Neural crest cell (in vitro differentiated cells): ENCODE data around the gene DDI1. TPM values are rescaled to one million over a fixed set of nuclear protein-coding genes. Genes with fewer than 3 reads are reported as not detected.

ENCODE experiments used
- DNase-seq: peaks from one replicate; pipeline ENCODE4 v3.0.0; 2021; ENCODE audit warnings: low read depth, mixed read lengths, low spot score
- H3K27ac Mint-ChIP-seq: one replicate; pipeline ENCODE4 v1.8.0; 2021; ENCODE audit warnings: mild to moderate bottlenecking, mixed read lengths; ENCODE audit not compliant: unreplicated experiment
- H3K27me3 Mint-ChIP-seq: 2 replicates; pipeline ENCODE4 v1.8.0; 2021; ENCODE audit warnings: low read depth, mild to moderate bottlenecking, mixed read lengths
- H3K36me3 Mint-ChIP-seq: 2 replicates; pipeline ENCODE4 v1.8.0; 2021; ENCODE audit warnings: low read depth, mild to moderate bottlenecking, mixed read lengths
- H3K4me1 Mint-ChIP-seq: 2 replicates; pipeline ENCODE4 v1.8.0; 2021; ENCODE audit warnings: mixed read lengths
- H3K4me3 Mint-ChIP-seq: one replicate; pipeline ENCODE4 v1.8.0; 2021; ENCODE audit warnings: mild to moderate bottlenecking, mixed read lengths
- H3K9me3 Mint-ChIP-seq: 2 replicates; pipeline ENCODE4 v1.8.0; 2021; ENCODE audit warnings: mixed read lengths
- CTCF ChIP-seq: fragments of 200-600 bp; sonication (generic); conservative IDR thresholded peaks from 2 replicates; pipeline ENCODE4 v1.5.0; 2021; ENCODE audit warnings: antibody characterized with exemption, mild to moderate bottlenecking
- total RNA-seq: library from RNA; stranded (reverse); gene quantifications from 2 replicates; pipeline ENCODE4 v1.2.1, GENCODE V29; 2021

The DDI1 gene
- total RNA-seq, 1 donor from 2014 or later: not detected

DNA sequence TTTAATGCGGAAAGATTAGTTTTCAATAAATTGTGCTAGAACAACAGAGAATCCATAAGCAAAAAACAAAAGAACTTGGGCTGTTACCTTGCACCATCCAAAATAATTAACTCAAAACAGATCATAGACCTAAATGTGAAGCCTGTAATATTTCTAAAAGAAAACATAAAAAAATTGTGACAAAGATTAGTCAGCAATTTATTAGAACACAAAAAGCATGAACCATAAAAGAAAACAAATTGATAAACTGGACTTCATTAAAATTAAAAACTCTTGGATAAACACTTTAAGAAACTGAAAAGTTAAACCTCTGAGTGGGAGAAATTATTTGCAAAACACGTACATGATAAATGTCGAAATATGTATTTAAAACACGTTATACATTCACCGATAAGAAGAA lies 21.5 kb downstream of the DDI1 start:
- H3K27me3 Mint-ChIP-seq: no peaks in the 10 kb centered on the region
- H3K9me3 Mint-ChIP-seq: no peaks in the 10 kb centered on the region
- H3K27ac Mint-ChIP-seq: no peak overlapping the region

GRCh38 chr11:104058680-104059079 lies 22.2 kb downstream of the DDI1 start:
- Mint-ChIP-seq H3K27ac (no peak overlapping the region), H3K36me3 (no peaks in the 10 kb centered on the region), H3K9me3 (no peaks in the 10 kb centered on the region), H3K4me1 (no peaks in the 10 kb centered on the region), H3K4me3 (no peak overlapping the region), H3K27me3 (no peaks in the 10 kb centered on the region)
- DNase-seq: no peak
- no peak for TF ChIP-seq CTCF

More for the DNA sequence above, 21.5 kb downstream of the DDI1 start:
- no peaks in the 10 kb centered on the region for H3K36me3 Mint-ChIP-seq
- H3K4me1 Mint-ChIP-seq: no peaks in the 10 kb centered on the region
- no peak for TF ChIP-seq CTCF
- DNase-seq: no peak
- no peak overlapping the region for H3K4me3 Mint-ChIP-seq

GRCh38 chr11:104060004-104060794 lies 23.8 kb downstream of the DDI1 start:
- no peak for DNase-seq
- no peak overlapping the region for H3K27ac Mint-ChIP-seq
- no peaks in the 10 kb centered on the region for H3K4me1 Mint-ChIP-seq
- no peaks in the 10 kb centered on the region for H3K27me3 Mint-ChIP-seq
- no peaks in the 10 kb centered on the region for H3K9me3 Mint-ChIP-seq
- H3K4me3 Mint-ChIP-seq: no peak overlapping the region
- H3K36me3 Mint-ChIP-seq: no peaks in the 10 kb centered on the region
- TF ChIP-seq CTCF: no peak

DNA sequence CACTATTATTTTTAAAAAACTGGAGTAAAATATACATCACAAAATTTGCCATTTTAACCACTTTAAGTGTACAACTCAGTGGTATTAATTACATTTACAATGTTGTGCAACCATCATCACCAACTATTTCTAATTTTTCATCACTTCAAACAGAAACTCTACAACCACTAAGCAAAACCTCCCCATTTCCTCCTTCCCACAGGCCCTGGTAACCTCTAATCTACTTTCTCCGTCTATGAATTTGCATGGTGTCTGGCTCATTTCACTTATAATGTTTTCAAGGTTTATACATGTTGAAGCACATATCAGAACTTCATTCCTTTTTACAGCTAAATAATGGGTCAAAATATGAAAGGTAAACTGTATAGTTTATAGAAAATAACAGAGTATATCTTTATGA lies 24.4 kb downstream of the DDI1 start:
- no peaks in the 10 kb centered on the region for H3K4me1 Mint-ChIP-seq
- H3K27me3 Mint-ChIP-seq: no peaks in the 10 kb centered on the region
- H3K4me3 Mint-ChIP-seq: no peak overlapping the region
- no peak for DNase-seq
- no peaks in the 10 kb centered on the region for H3K9me3 Mint-ChIP-seq
- no peaks in the 10 kb centered on the region for H3K36me3 Mint-ChIP-seq
- H3K27ac Mint-ChIP-seq: no peak overlapping the region
- no peak for TF ChIP-seq CTCF

DNA sequence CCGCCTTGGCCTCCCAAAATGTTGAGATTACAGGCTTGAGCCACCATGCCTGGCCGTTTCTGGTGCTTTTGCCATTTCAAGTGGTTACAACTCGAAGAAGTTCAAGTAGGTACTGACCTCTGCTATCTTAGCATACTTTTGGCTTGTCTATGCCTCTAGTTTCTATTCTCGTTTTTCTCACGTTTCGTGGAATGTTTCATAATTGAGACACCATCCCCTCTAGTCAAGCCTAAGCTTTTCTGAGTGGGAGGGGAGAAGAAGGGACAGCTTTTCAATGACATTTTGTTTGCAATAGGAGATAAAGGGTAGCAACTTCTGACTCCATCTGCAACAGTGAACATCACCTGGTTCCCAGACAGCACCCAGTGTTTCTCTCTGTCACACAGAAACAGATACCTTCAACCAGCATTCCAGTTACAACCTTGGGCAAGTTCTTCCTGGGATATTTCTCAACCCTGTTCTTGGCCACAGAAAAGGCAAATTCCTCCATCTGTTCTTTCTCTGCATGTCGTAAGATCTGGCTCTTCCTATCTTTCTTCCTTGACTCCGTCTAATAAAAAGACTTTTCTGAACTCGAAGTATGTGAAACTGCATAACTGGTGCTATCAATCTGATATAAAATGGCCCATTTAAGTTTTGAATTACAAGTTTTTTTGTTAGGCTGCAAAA lies 25.5 kb downstream of the DDI1 start:
- Mint-ChIP-seq H3K4me1 (no peaks in the 10 kb centered on the region), H3K27ac (no peak overlapping the region), H3K27me3 (no peaks in the 10 kb centered on the region), H3K9me3 (no peaks in the 10 kb centered on the region), H3K4me3 (no peak overlapping the region), H3K36me3 (no peaks in the 10 kb centered on the region)
- no peak for DNase-seq
- TF ChIP-seq CTCF: no peak
